ENCODE data around the gene PTPRK.

Gene PTPRK

GRCh38 chr6:128186729-128187128 is 333.7 kb downstream of the PTPRK start:
- TF ChIP-seq CTCF (IDR thresholded peaks at IDR 0.05; ENCODE audit: low read depth, low read length) = no peak
- no peak for DNase-seq (ENCODE audit: extremely low read depth, low read depth)

- DNase-seq (ENCODE audit: extremely low read depth, low read depth) = no peak
Observed at GRCh38 chr6:128179876-128180438, 340.4 kb downstream of the PTPRK start.

GRCh38 chr6:128174724-128175123 is 345.7 kb downstream of the PTPRK start:
- no peak for DNase-seq (ENCODE audit: extremely low read depth, low read depth)
- no peak for TF ChIP-seq CTCF (IDR thresholded peaks at IDR 0.05; ENCODE audit: low read depth, low read length)

More at GRCh38 chr6:128179876-128180438, 340.4 kb downstream of the PTPRK start:
- TF ChIP-seq CTCF (IDR thresholded peaks at IDR 0.05; ENCODE audit: low read depth, low read length) = no peak

- peak; percentile 58 for DNase-seq (ENCODE audit: extremely low read depth, low read depth)
- TF ChIP-seq CTCF (IDR thresholded peaks at IDR 0.05; ENCODE audit: low read depth, low read length) = peak; percentile 2
Observed at GRCh38 chr6:128172752-128173682, 347.4 kb downstream of the PTPRK start.

- no peak for DNase-seq (ENCODE audit: extremely low read depth, low read depth)
- TF ChIP-seq CTCF (IDR thresholded peaks at IDR 0.05; ENCODE audit: low read depth, low read length) = no peak
Observed at GRCh38 chr6:128172081-128172480, 348.3 kb downstream of the PTPRK start.

- no peak for DNase-seq (ENCODE audit: extremely low read depth, low read depth)
- no peak for TF ChIP-seq CTCF (IDR thresholded peaks at IDR 0.05; ENCODE audit: low read depth, low read length)
Observed at GRCh38 chr6:128171182-128171581, 349.2 kb downstream of the PTPRK start.

GRCh38 chr6:128168244-128168643 is 352.2 kb downstream of the PTPRK start:
- no peak for DNase-seq (ENCODE audit: extremely low read depth, low read depth)
- TF ChIP-seq CTCF (IDR thresholded peaks at IDR 0.05; ENCODE audit: low read depth, low read length) = no peak

All from AG09319 (cell line).